Measurements from ENCODE around the gene SIRPA. TPM values are rescaled to one million over a fixed set of nuclear protein-coding genes. Genes with fewer than 3 reads are reported as not detected.

SIRPA gene
- polyA plus RNA-seq, 1 donor (not counting 4 experiments of a cell fraction or from before 2014, with no cell fraction given), result 23.7 TPM

DNA sequence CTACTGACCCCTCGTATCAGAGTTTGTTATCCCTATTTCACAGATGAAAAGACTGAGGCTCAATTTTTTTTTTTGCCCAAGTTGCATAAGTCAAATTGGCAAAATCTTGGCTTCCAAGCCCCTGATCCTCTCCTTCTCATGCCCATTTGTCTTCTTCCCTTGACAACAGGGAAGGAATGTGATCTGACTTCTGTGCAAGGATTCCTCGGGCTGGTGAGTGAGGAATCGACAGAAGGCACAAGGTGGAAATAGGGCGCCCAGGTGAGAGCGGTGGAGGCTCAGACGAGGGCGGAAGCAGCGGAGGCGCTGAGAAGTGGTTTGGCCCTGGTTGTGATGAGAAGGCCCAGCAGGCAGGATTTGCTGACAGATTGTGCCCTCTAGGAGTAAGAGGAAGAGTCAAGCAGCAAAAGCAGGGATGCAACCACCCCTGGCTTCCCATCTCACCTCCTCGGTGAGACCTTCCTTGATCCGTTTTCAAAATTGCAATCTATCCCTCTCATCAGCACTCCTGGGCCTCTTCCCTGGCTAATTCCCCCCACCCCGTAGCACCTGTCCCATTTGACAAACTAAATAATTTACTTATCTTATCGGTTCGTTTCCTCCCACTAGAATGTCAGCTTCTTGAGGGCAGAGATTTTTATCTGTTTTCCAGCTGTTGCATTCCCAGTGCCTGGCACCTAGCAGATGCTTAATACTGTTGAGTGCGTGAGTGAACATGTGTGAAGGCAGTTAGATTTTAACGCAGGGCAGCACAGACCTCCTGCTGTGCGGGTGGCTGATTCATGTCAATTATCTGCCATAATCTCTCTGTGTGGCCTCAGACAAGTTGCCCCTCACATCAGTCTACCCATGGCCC, 3.7 kb upstream of the SIRPA start:
- DNase-seq (ENCODE audit: low read depth, low spot score) (no peak), FAIRE-seq (peak; percentile 53)
- H3K36me3 ChIP-seq (ENCODE audit: control insufficient read depth in 2 of 2, extremely low read depth in 1 of 2, insufficient read depth in 2 of 2, low read length in 2 of 2), result peaks cover 0 to 3% of the 10 kb centered on the region in 2 experiments
- H3K9me3 ChIP-seq (ENCODE audit: control insufficient read depth, low read depth, low read length), result no peaks in the 10 kb centered on the region
- H2AFZ ChIP-seq (ENCODE audit: control insufficient read depth, low read length), result no peak overlapping the region
- dilution Hi-C loops (cut with MboI; ENCODE audit: extremely low pct_ligation_motif_present, low sequenced_read_pairs), result no loop called here
- H3K9me1 ChIP-seq (ENCODE audit: control insufficient read depth, extremely low read depth, insufficient read depth, low read length), result no peaks in the 10 kb centered on the region
- no peaks in the 10 kb centered on the region for H4K20me1 ChIP-seq (ENCODE audit: control insufficient read depth, extremely low read depth, insufficient read depth, low read length)
- peaks cover 21% of the 10 kb centered on the region for H3K79me2 ChIP-seq (ENCODE audit: control insufficient read depth, insufficient read depth, low read length)
- no peaks in the 10 kb centered on the region for H3K27me3 ChIP-seq (ENCODE audit: control insufficient read depth, extremely low read depth, insufficient read depth, low read length)
- TF ChIP-seq, protein P1, sequence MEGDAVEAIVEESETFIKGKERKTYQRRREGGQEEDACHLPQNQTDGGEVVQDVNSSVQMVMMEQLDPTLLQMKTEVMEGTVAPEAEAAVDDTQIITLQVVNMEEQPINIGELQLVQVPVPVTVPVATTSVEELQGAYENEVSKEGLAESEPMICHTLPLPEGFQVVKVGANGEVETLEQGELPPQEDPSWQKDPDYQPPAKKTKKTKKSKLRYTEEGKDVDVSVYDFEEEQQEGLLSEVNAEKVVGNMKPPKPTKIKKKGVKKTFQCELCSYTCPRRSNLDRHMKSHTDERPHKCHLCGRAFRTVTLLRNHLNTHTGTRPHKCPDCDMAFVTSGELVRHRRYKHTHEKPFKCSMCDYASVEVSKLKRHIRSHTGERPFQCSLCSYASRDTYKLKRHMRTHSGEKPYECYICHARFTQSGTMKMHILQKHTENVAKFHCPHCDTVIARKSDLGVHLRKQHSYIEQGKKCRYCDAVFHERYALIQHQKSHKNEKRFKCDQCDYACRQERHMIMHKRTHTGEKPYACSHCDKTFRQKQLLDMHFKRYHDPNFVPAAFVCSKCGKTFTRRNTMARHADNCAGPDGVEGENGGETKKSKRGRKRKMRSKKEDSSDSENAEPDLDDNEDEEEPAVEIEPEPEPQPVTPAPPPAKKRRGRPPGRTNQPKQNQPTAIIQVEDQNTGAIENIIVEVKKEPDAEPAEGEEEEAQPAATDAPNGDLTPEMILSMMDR (optimal IDR thresholded peaks at IDR 0.05 in 1 of 3, IDR thresholded peaks at IDR 0.05 in 1 of 3, conservative IDR thresholded peaks at IDR 0.05 in 1 of 3; ENCODE audit: extremely low read depth in 1 of 3, insufficient read depth in 2 of 3, low read length in 3 of 3), result peak in 1 of 3 experiments; percentile 47
- no peak for TF ChIP-seq EZH2 (IDR thresholded peaks at IDR 0.05; ENCODE audit: low read length)
- H3K27ac ChIP-seq (ENCODE audit: control insufficient read depth, insufficient read depth, low read length), result no peak overlapping the region
- peaks cover 37% of the 10 kb centered on the region for H3K4me1 ChIP-seq (ENCODE audit: control insufficient read depth, extremely low read depth, insufficient read depth, low read length)
- H3K4me2 ChIP-seq (ENCODE audit: control insufficient read depth, extremely low read depth, insufficient read depth, low read depth, low read length), result no peak overlapping the region
- no peak overlapping the region for H3K9ac ChIP-seq (ENCODE audit: control insufficient read depth, extremely low read depth, insufficient read depth, low read length)
- H3K4me3 ChIP-seq (ENCODE audit: control insufficient read depth in 2 of 3, extremely low read depth in 1 of 3, insufficient read depth in 2 of 3, low read depth in 1 of 3, low read length in 3 of 3), result no peak overlapping the region

DNA sequence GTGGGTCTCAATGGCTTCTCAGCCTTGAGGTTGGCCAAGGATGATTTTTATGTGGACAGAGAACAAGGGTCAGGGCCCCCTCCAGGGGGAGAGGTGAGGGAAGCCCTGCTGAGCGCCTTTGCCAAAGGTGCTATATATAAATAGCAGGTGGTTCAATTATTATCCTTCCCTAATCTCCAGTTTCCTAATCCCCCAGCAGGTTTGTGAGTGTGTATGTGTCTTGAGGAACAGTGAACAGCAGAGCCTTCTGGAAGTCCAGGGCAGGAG, 3.2 kb upstream of the SIRPA start:
- dilution Hi-C loops (cut with MboI; ENCODE audit: extremely low pct_ligation_motif_present, low sequenced_read_pairs), result no loop called here

More for the DNA sequence above, 3.2 kb upstream of the SIRPA start:
- no peak overlapping the region for H3K4me3 ChIP-seq (ENCODE audit: control insufficient read depth in 2 of 3, extremely low read depth in 1 of 3, insufficient read depth in 2 of 3, low read depth in 1 of 3, low read length in 3 of 3)
- FAIRE-seq (no peak), DNase-seq (ENCODE audit: low read depth, low spot score) (no peak)
- no peak overlapping the region for H3K9ac ChIP-seq (ENCODE audit: control insufficient read depth, extremely low read depth, insufficient read depth, low read length)
- H3K36me3 ChIP-seq (ENCODE audit: control insufficient read depth in 2 of 2, extremely low read depth in 1 of 2, insufficient read depth in 2 of 2, low read length in 2 of 2), result peaks cover 0 to 7% of the 10 kb centered on the region in 2 experiments
- H3K9me1 ChIP-seq (ENCODE audit: control insufficient read depth, extremely low read depth, insufficient read depth, low read length), result no peaks in the 10 kb centered on the region
- H3K9me3 ChIP-seq (ENCODE audit: control insufficient read depth, low read depth, low read length), result no peaks in the 10 kb centered on the region
- H3K4me2 ChIP-seq (ENCODE audit: control insufficient read depth, extremely low read depth, insufficient read depth, low read depth, low read length), result no peak overlapping the region
- peaks cover 42% of the 10 kb centered on the region for H3K4me1 ChIP-seq (ENCODE audit: control insufficient read depth, extremely low read depth, insufficient read depth, low read length)
- H2AFZ ChIP-seq (ENCODE audit: control insufficient read depth, low read length), result no peak overlapping the region
- H3K79me2 ChIP-seq (ENCODE audit: control insufficient read depth, insufficient read depth, low read length), result peaks cover 26% of the 10 kb centered on the region
- no peak overlapping the region for H3K27ac ChIP-seq (ENCODE audit: control insufficient read depth, insufficient read depth, low read length)
- no peaks in the 10 kb centered on the region for H4K20me1 ChIP-seq (ENCODE audit: control insufficient read depth, extremely low read depth, insufficient read depth, low read length)
- TF ChIP-seq EZH2 (IDR thresholded peaks at IDR 0.05; ENCODE audit: low read length), result no peak
- TF ChIP-seq, protein P1 (optimal IDR thresholded peaks at IDR 0.05 in 1 of 3, IDR thresholded peaks at IDR 0.05 in 1 of 3, conservative IDR thresholded peaks at IDR 0.05 in 1 of 3; ENCODE audit: extremely low read depth in 1 of 3, insufficient read depth in 2 of 3, low read length in 3 of 3), result no peak
- H3K27me3 ChIP-seq (ENCODE audit: control insufficient read depth, extremely low read depth, insufficient read depth, low read length), result no peaks in the 10 kb centered on the region
